Liver (tissue), 9 donors: ENCODE measurements around the gene DDR1. TPM values are rescaled to one million over a fixed set of nuclear protein-coding genes. Genes with fewer than 3 reads are reported as not detected.
"Not testable (repeated sequence)": the region's sequence is repeated elsewhere in the genome, so short reads cannot be mapped to it uniquely, and the experiment has no call there.

Experiments used
- DNase-seq: peaks from one replicate; pipeline ENCODE4 v3.0.0-alpha.2; 2017; ENCODE audit warnings: low spot score
- H3K27ac ChIP-seq, 2 donors: one replicate each; pipeline ENCODE4 v1.7.0; 2013; ENCODE audit warnings: inconsistent platforms in 2 of 2, low read length in 2 of 2, control low read depth in 1 of 2, low read depth in 1 of 2, mild to moderate bottlenecking in 1 of 2
- H3K27me3 ChIP-seq, 4 donors: one replicate each; pipeline versions ENCODE4 v1.6.1 to v1.7.0; 2013; ENCODE audit warnings: low read length in 3 of 4, inconsistent platforms in 1 of 4, mild to moderate bottlenecking in 1 of 4, moderate library complexity in 1 of 4; ENCODE audit not compliant: control insufficient read depth in 4 of 4, insufficient read depth in 4 of 4
- H3K36me3 ChIP-seq, 4 donors: one replicate each; pipeline versions ENCODE4 v1.6.1 to v1.7.0; 2013; ENCODE audit warnings: low read length in 3 of 4, mild to moderate bottlenecking in 3 of 4, low read depth in 1 of 4, moderate library complexity in 1 of 4; ENCODE audit not compliant: control insufficient read depth in 4 of 4, insufficient read depth in 3 of 4
- H3K4me1 ChIP-seq, 4 donors: one replicate each; pipeline versions ENCODE4 v1.6.1 to v1.7.0; 2013; ENCODE audit warnings: low read length in 3 of 4, mild to moderate bottlenecking in 3 of 4, moderate library complexity in 1 of 4; ENCODE audit not compliant: control insufficient read depth in 4 of 4, insufficient read depth in 4 of 4
- H3K4me3 ChIP-seq, 3 donors: one replicate each; pipeline versions ENCODE4 v1.6.1 to v1.7.0; 2013; ENCODE audit warnings: low read length in 3 of 3, control low read depth in 1 of 3, low read depth in 1 of 3, mild to moderate bottlenecking in 1 of 3
- H3K9ac ChIP-seq, 2 donors: one replicate each; pipeline ENCODE4 v1.7.0; 2013; ENCODE audit warnings: low read length in 2 of 2, mild to moderate bottlenecking in 2 of 2, moderate library complexity in 2 of 2, control low read depth in 1 of 2, low read depth in 1 of 2
- H3K9me3 ChIP-seq, 4 donors: one replicate each; pipeline versions ENCODE4 v1.6.1 to v1.7.0; 2013; ENCODE audit warnings: low read length in 3 of 4; ENCODE audit not compliant: control insufficient read depth in 4 of 4
- ATF3 ChIP-seq: IDR thresholded peaks from 2 replicates; pipeline ENCODE4 v1.6.1; 2016; ENCODE audit warnings: antibody characterized with exemption
- CTCF ChIP-seq: fragments of 150-350 bp; IDR thresholded peaks from 2 replicates; pipeline ENCODE4 v1.5.1; 2017; ENCODE audit warnings: improper control_type of control experiment, low read depth, low read length; ENCODE audit not compliant: missing input control
- EGR1 ChIP-seq, 2 donors: IDR thresholded peaks; 2 replicates each; pipeline ENCODE4 v1.6.1; 2016 to 2018; ENCODE audit warnings: antibody characterized with exemption in 2 of 2, low read depth in 2 of 2
- FOXA1 ChIP-seq: IDR thresholded peaks from 2 replicates; pipeline ENCODE4 v1.6.1; 2016; ENCODE audit warnings: antibody characterized with exemption
- FOXA2 ChIP-seq: IDR thresholded peaks from 2 replicates; pipeline ENCODE4 v1.6.1; 2016; ENCODE audit warnings: antibody characterized with exemption
- GABPA ChIP-seq, 2 donors: IDR thresholded peaks in 1 of 2; conservative IDR thresholded peaks in 1 of 2; 2 replicates each; pipeline ENCODE4 v1.6.1; 2016; ENCODE audit warnings: antibody characterized with exemption in 2 of 2, mild to moderate bottlenecking in 1 of 2, moderate library complexity in 1 of 2
- HNF4A ChIP-seq, 2 donors: conservative IDR thresholded peaks; 2 replicates each; pipeline ENCODE4 v1.6.1; 2016; ENCODE audit warnings: antibody characterized with exemption in 2 of 2, mild to moderate bottlenecking in 2 of 2
- HNF4G ChIP-seq: IDR thresholded peaks from 2 replicates; pipeline ENCODE4 v1.6.1; 2016; ENCODE audit warnings: antibody characterized with exemption
- JUND ChIP-seq, 2 donors: IDR thresholded peaks; 2 replicates each; pipeline ENCODE4 v1.6.1; 2016; ENCODE audit warnings: antibody characterized with exemption in 2 of 2
- MAX ChIP-seq: IDR thresholded peaks from 2 replicates; pipeline ENCODE4 v1.6.1; 2016; ENCODE audit warnings: antibody characterized with exemption
- NR2F2 ChIP-seq: IDR thresholded peaks from 2 replicates; pipeline ENCODE4 v1.6.1; 2016; ENCODE audit warnings: antibody characterized with exemption
- RAD21 ChIP-seq, 2 donors: IDR thresholded peaks; 2 replicates each; pipeline ENCODE4 v1.6.1; 2016; ENCODE audit warnings: antibody characterized with exemption in 2 of 2, mild to moderate bottlenecking in 2 of 2
- REST ChIP-seq: IDR thresholded peaks from 2 replicates; pipeline ENCODE4 v1.6.1; 2016; ENCODE audit warnings: antibody characterized with exemption, mild to moderate bottlenecking
- RXRA ChIP-seq, 2 donors: IDR thresholded peaks; 2 replicates each; pipeline ENCODE4 v1.6.1; 2017 to 2018; ENCODE audit warnings: antibody characterized with exemption in 2 of 2, mild to moderate bottlenecking in 1 of 2
- SP1 ChIP-seq: IDR thresholded peaks from 2 replicates; pipeline ENCODE4 v1.6.1; 2018; ENCODE audit warnings: antibody characterized with exemption, mild to moderate bottlenecking
- TAF1 ChIP-seq: conservative IDR thresholded peaks from 2 replicates; pipeline ENCODE4 v1.6.1; 2016; ENCODE audit warnings: antibody characterized with exemption, mild to moderate bottlenecking
- YY1 ChIP-seq: IDR thresholded peaks from 2 replicates; pipeline ENCODE4 v1.6.1; 2016; ENCODE audit warnings: antibody characterized with exemption, mild to moderate bottlenecking
- ZBTB33 ChIP-seq: IDR thresholded peaks from 2 replicates; pipeline ENCODE4 v1.6.1; 2016; ENCODE audit warnings: antibody characterized with exemption
- WGBS: extraction: QIAGEN DNeasy Blood & Tissue Kit; methylation state at CpG from one replicate; pipeline ENCODE4 v1.1.7; 2013; 5-methylcytosine and 5-hydroxymethylcytosine counted together
- polyA plus RNA-seq, 2 donors: library from polyadenylated mRNA; stranded (reverse) in 1 of 2; unstranded in 1 of 2; fragments of 200-250 nt in 1 of 2; fragments of >200 nt in 1 of 2; fragmentation: Nextera tagmentation in 1 of 2; extraction: Ambion mirVana in 1 of 2; gene quantifications; one replicate each; pipeline versions ENCODE4 v1.2.1 to v1.2.3, GENCODE V29; 2013 to 2015
- total RNA-seq, 2 donors: library from RNA; depleted of rRNA; stranded (reverse); fragments of >200 nt; gene quantifications; one replicate each; pipeline ENCODE4 v1.2.3, GENCODE V29; 2014
- donor health status: healthy.
- donor health status: healthy.
- donor health status: healthy.
- donor health status: healthy.
- donor health status: healthy.

DDR1 gene
- total and polyA plus RNA-seq, 4 donors: 1.2 to 5.3 (median 4.4) TPM

GRCh38 chr6:30908700-30909099 lies 24.4 kb downstream of the DDR1 start:
- peaks cover 3 to 10% (median 7%) of the 10 kb centered on the region in 4 donors for H3K36me3 ChIP-seq
- no peaks in the 10 kb centered on the region for H3K27me3 ChIP-seq
- DNase-seq: no peak
- H3K4me1 ChIP-seq: peaks cover 2 to 41% (median 23%) of the 10 kb centered on the region in 4 donors
- H3K27ac ChIP-seq: no peak overlapping the region
- TF ChIP-seq SP1 (no peak), RXRA (IDR thresholded peaks at IDR 0.05) (no peak), ZBTB33 (no peak), HNF4G (no peak), TAF1 (no peak), REST (no peak), CTCF (no peak), FOXA2 (no peak), YY1 (no peak), MAX (no peak), EGR1 (IDR thresholded peaks at IDR 0.05; ENCODE audit: low read depth in 2 of 2) (no peak), FOXA1 (no peak), GABPA (IDR thresholded peaks at IDR 0.05 in 1 of 2, conservative IDR thresholded peaks at IDR 0.05 in 1 of 2) (no peak), NR2F2 (no peak), HNF4A (conservative IDR thresholded peaks at IDR 0.05) (no peak), RAD21 (IDR thresholded peaks at IDR 0.05) (no peak), ATF3 (no peak), JUND (IDR thresholded peaks at IDR 0.05) (no peak)
- WGBS: 31% methylated on average over 2 of the region's 2 CpGs
- H3K9ac ChIP-seq: peak overlapping the region; percentile 85 to 86
- no peaks in the 10 kb centered on the region for H3K9me3 ChIP-seq
- H3K4me3 ChIP-seq: peak overlapping the region; percentile 76 to 98 (median 96)

GRCh38 chr6:30910473-30910872 lies 26.2 kb downstream of the DDR1 start:
- peaks cover 2 to 52% (median 34%) of the 10 kb centered on the region in 4 donors for H3K4me1 ChIP-seq
- not testable (repeated sequence) for H3K27me3 ChIP-seq, H3K27ac ChIP-seq, DNase-seq, H3K36me3 ChIP-seq, H3K9ac ChIP-seq, H3K4me3 ChIP-seq, H3K9me3 ChIP-seq
- 94% methylated on average over 12 of the region's 12 CpGs for WGBS
